ENCODE measurements around the gene SLC25A45. TPM values are rescaled to one million over a fixed set of nuclear protein-coding genes. Genes with fewer than 3 reads are reported as not detected.

The SLC25A45 gene
- total and polyA plus RNA-seq, 7 donors = 3.7 to 18.5 (median 7.0) TPM

DNA sequence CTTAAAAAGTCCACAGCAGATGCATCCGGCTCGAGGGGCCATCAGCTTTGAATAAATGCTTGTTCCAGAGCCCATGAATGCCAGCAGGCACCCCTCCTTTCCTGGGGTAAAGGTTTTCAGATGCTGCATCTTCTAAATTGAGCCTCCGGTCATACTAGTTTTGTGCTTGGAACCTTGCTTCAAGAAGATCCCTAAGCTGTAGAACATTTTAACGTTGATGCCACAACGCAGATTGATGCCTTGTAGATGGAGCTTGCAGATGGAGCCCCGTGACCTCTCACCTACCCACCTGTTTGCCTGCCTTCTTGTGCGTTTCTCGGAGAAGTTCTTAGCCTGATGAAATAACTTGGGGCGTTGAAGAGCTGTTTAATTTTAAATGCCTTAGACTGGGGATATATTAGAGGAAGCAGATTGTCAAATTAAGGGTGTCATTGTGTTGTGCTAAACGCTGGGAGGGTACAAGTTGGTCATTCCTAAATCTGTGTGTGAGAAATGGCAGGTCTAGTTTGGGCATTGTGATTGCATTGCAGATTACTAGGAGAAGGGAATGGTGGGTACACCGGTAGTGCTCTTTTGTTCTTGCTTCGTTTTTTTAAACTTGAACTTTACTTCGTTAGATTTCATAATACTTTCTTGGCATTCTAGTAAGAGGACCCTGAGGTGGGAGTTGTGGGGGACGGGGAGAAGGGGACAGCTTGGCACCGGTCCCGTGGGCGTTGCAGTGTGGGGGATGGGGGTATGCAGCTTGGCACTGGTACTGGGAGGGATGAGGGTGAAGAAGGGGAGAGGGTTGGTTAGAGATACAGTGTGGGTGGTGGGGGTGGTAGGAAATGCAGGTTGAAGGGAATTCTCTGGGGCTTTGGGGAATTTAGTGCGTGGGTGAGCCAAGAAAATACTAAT lies 42.0 kb upstream of the SLC25A45 start:
- TF ChIP-seq, protein P1, sequence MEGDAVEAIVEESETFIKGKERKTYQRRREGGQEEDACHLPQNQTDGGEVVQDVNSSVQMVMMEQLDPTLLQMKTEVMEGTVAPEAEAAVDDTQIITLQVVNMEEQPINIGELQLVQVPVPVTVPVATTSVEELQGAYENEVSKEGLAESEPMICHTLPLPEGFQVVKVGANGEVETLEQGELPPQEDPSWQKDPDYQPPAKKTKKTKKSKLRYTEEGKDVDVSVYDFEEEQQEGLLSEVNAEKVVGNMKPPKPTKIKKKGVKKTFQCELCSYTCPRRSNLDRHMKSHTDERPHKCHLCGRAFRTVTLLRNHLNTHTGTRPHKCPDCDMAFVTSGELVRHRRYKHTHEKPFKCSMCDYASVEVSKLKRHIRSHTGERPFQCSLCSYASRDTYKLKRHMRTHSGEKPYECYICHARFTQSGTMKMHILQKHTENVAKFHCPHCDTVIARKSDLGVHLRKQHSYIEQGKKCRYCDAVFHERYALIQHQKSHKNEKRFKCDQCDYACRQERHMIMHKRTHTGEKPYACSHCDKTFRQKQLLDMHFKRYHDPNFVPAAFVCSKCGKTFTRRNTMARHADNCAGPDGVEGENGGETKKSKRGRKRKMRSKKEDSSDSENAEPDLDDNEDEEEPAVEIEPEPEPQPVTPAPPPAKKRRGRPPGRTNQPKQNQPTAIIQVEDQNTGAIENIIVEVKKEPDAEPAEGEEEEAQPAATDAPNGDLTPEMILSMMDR (IDR thresholded peaks at IDR 0.05) = no peak
- intact Hi-C loops (cut with DNase I) = loop anchor here in 1 of 2 donors (1.0 kb wide), 1 partner anchor 14 kb away; no protein-coding TSS in a partner anchor
- peak overlapping the region; percentile 100 for H3K27ac ChIP-seq
- ATAC-seq = no peak
- 0 to 1% (median 0%) methylated on average over 18 of the region's 18 CpGs for WGBS, 3 donors
- no peaks in the 10 kb centered on the region for H3K27me3 ChIP-seq (ENCODE audit: insufficient read depth in 3 of 3, low read length in 2 of 3)
- H3K9me3 ChIP-seq = no peaks in the 10 kb centered on the region
- H3K4me3 ChIP-seq = peak overlapping the region; percentile 86
- peak; percentile 63 to 76 for DNase-seq
- peaks cover 0 to 58% of the 10 kb centered on the region in 2 donors for H3K36me3 ChIP-seq (ENCODE audit: insufficient read depth in 1 of 2, low read depth in 1 of 2)
- H3K4me1 ChIP-seq = peaks cover 18% of the 10 kb centered on the region

DNA sequence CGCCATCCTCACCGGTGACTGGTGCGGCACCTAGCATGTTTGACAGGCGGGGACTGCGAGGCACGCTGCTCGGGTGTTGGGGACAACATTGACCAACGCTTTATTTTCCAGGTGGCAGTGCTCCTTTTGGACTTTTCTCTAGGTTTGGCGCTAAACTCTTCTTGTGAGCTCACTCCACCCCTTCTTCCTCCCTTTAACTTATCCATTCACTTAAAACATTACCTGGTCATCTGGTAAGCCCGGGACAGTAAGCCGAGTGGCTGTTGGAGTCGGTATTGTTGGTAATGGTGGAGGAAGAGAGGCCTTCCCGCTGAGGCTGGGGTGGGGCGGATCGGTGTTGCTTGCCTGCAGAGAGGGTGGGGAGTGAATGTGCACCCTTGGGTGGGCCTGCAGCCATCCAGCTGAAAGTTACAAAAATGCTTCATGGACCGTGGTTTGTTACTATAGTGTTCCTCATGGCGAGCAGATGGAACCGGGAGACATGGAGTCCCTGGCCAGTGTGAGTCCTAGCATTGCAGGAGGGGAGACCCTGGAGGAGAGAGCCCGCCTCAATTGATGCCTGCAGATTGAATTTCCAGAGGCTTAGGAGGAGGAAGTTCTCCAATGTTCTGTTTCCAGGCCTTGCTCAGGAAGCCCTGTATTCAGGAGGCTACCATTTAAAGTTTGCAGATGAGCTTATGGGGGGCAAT lies 41.2 kb upstream of the SLC25A45 start:
- peaks cover 19% of the 10 kb centered on the region for H3K4me1 ChIP-seq
- no peaks in the 10 kb centered on the region for H3K9me3 ChIP-seq
- peak overlapping the region; percentile 100 for H3K27ac ChIP-seq
- peaks cover 0 to 51% of the 10 kb centered on the region in 2 donors for H3K36me3 ChIP-seq (ENCODE audit: insufficient read depth in 1 of 2, low read depth in 1 of 2)
- DNase-seq (peak in 1 of 2 donors; percentile 58), ATAC-seq (no peak)
- no peaks in the 10 kb centered on the region for H3K27me3 ChIP-seq (ENCODE audit: insufficient read depth in 3 of 3, low read length in 2 of 3)
- intact Hi-C loops (cut with DNase I) = loop anchor here in 1 of 2 donors (2.0 kb wide), 1 partner anchor 75 kb away; the partner anchor contains the start of gene MALAT1
- TF ChIP-seq, protein P1 (IDR thresholded peaks at IDR 0.05) = no peak
- 0 to 3% (median 0%) methylated on average over 18 to 19 of the region's 19 CpGs for WGBS, 3 donors
- H3K4me3 ChIP-seq = peak overlapping the region; percentile 86

DNA sequence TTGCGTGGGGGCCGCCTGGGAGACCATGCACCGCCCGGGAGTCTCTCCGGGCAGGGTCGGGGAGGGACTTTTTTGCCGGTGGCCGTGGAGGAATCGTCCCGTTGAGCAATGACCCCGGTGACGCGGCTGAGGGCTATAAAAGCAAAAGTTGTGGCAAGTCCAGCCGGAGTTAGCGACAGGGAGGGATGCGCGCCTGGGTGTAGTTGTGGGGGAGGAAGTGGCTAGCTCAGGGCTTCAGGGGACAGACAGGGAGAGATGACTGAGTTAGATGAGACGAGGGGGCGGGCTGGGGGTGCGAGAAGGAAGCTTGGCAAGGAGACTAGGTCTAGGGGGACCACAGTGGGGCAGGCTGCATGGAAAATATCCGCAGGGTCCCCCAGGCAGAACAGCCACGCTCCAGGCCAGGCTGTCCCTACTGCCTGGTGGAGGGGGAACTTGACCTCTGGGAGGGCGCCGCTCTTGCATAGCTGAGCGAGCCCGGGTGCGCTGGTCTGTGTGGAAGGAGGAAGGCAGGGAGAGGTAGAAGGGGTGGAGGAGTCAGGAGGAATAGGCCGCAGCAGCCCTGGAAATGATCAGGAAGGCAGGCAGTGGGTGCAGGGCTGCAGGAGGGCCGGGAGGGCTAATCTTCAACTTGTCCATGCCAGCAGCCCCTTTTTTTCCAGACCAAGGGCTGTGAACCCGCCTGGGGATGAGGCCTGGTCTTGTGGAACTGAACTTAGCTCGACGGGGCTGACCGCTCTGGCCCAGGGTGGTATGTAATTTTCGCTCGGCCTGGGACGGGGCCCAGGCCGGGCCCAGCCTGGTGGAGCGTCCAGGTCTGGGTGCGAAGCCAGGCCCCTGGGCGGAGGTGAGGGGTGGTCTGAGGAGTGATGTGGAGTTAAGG lies 40.4 kb upstream of the SLC25A45 start, which contains the start of gene NEAT1:
TSS of gene NEAT1 (plus strand) at position 166 of the 883 bp plus-strand sequence.
- Histone ChIP-seq H3K27me3 (ENCODE audit: insufficient read depth in 3 of 3, low read length in 2 of 3) (no peaks in the 10 kb centered on the region), H3K9me3 (no peaks in the 10 kb centered on the region), H3K36me3 (ENCODE audit: insufficient read depth in 1 of 2, low read depth in 1 of 2) (peaks cover 0 to 46% of the 10 kb centered on the region in 2 donors), H3K27ac (peak within 1 kb of the TSS; percentile 100), H3K4me3 (peak within 1 kb of the TSS; percentile 86), H3K4me1 (peaks cover 20% of the 10 kb centered on the region)
- TF ChIP-seq, protein P1 (IDR thresholded peaks at IDR 0.05) = no peak
- DNase-seq = peak; percentile 95 to 98
- intact Hi-C loops (cut with DNase I) = loop anchor here in 1 of 2 donors (2.0 kb wide), 1 partner anchor 76 kb away; the partner anchor contains the start of gene MALAT1
- ATAC-seq = peak in 3 of 4 donors; percentile 19 to 28 (median 27)
- 0 to 1% (median 1%) methylated on average over 40 of the region's 40 CpGs for WGBS, 3 donors
